ENCODE results near the gene NOL4L.
A peak's percentile ranks its signal among the peaks of the same experiment; 100 is the strongest.
"Not testable (repeated sequence)": the region's sequence is repeated elsewhere in the genome, so short reads cannot be mapped to it uniquely, and the experiment has no call there.

Gene NOL4L

GRCh38 chr20:32596681-32597252, 11.6 kb upstream of the NOL4L start:
- no peak for DNase-seq (ENCODE audit: low spot score)

GRCh38 chr20:32595143-32595542, 10.0 kb upstream of the NOL4L start:
- DNase-seq (ENCODE audit: low spot score), result no peak

- not testable (repeated sequence) for DNase-seq (ENCODE audit: low spot score)
These were observed 9.5 kb upstream of the NOL4L start for GRCh38 chr20:32594669-32595068.

GRCh38 chr20:32594204-32594603, 9.1 kb upstream of the NOL4L start:
- no peak for DNase-seq (ENCODE audit: low spot score)

- DNase-seq (ENCODE audit: low spot score), result not testable (repeated sequence)
These were observed 7.5 kb upstream of the NOL4L start for GRCh38 chr20:32592616-32593015.

- DNase-seq (ENCODE audit: low spot score), result no peak
These were observed 6.9 kb upstream of the NOL4L start for GRCh38 chr20:32592022-32592421.

- no peak for DNase-seq (ENCODE audit: low spot score)
These were observed 4.6 kb upstream of the NOL4L start for GRCh38 chr20:32589769-32590168.

GRCh38 chr20:32589256-32589655, 4.1 kb upstream of the NOL4L start:
- DNase-seq (ENCODE audit: low spot score), result no peak

GRCh38 chr20:32588040-32588439, 2.9 kb upstream of the NOL4L start:
- DNase-seq (ENCODE audit: low spot score), result no peak

- DNase-seq (ENCODE audit: low spot score), result no peak
These were observed 1.2 kb upstream of the NOL4L start for GRCh38 chr20:32586291-32586690.

- no peak for DNase-seq (ENCODE audit: low spot score)
These were observed 524 bp upstream of the NOL4L start for GRCh38 chr20:32585586-32586127.

- no peak for DNase-seq (ENCODE audit: low spot score)
These were observed 1.5 kb downstream of the NOL4L start for GRCh38 chr20:32583581-32584070.

GRCh38 chr20:32582659-32583580, 2.2 kb downstream of the NOL4L start:
- DNase-seq (ENCODE audit: low spot score), result no peak

GRCh38 chr20:32581839-32582658, 3.1 kb downstream of the NOL4L start:
- DNase-seq (ENCODE audit: low spot score), result peak; percentile 18

GRCh38 chr20:32580970-32581838, 3.9 kb downstream of the NOL4L start:
- peak; percentile 19 for DNase-seq (ENCODE audit: low spot score)

- no peak for DNase-seq (ENCODE audit: low spot score)
These were observed 4.7 kb downstream of the NOL4L start for GRCh38 chr20:32580219-32580969.

- DNase-seq (ENCODE audit: low spot score), result no peak
These were observed 6.2 kb downstream of the NOL4L start for GRCh38 chr20:32578840-32579390.

- not testable (repeated sequence) for DNase-seq (ENCODE audit: low spot score)
These were observed 7.1 kb downstream of the NOL4L start for GRCh38 chr20:32578062-32578461.

GRCh38 chr20:32577657-32578056, 7.5 kb downstream of the NOL4L start:
- DNase-seq (ENCODE audit: low spot score), result no peak

- DNase-seq (ENCODE audit: low spot score), result no peak
These were observed 8.1 kb downstream of the NOL4L start for GRCh38 chr20:32577023-32577422.
